GM23248 (cell line): ENCODE measurements around the gene BCL2L13. TPM values are rescaled to one million over a fixed set of nuclear protein-coding genes. Genes with fewer than 3 reads are reported as not detected.

Source experiments
- DNase-seq: peaks from one replicate; pipeline ENCODE4 v3.0.0-alpha.2; 2015
- H2AFZ ChIP-seq: fragments of 200-600 bp; sonication (generic); 2 replicates; pipeline ENCODE4 v1.6.1; 2016; ENCODE audit warnings: antibody characterized with exemption
- H3F3A ChIP-seq: fragments of 200-600 bp; sonication (generic); 2 replicates; pipeline ENCODE4 v1.6.1; 2016; ENCODE audit warnings: mild to moderate bottlenecking, antibody characterized with exemption, mixed run types; ENCODE audit not compliant: insufficient read depth
- H3K27ac ChIP-seq: fragments of 200-600 bp; sonication (generic); 2 replicates; pipeline ENCODE4 v1.5.1; 2016; ENCODE audit warnings: mild to moderate bottlenecking
- H3K27me3 ChIP-seq: fragments of 200-600 bp; sonication (generic); replicated peaks from 2 replicates; pipeline ENCODE4 v1.6.1; 2016; ENCODE audit warnings: mild to moderate bottlenecking; ENCODE audit not compliant: insufficient read depth
- H3K36me3 ChIP-seq: fragments of 200-600 bp; sonication (generic); 2 replicates; pipeline ENCODE4 v1.6.1; 2016; ENCODE audit warnings: low read depth, mild to moderate bottlenecking
- H3K4me1 ChIP-seq: fragments of 200-600 bp; sonication (generic); 2 replicates; pipeline ENCODE4 v1.6.1; 2016; ENCODE audit warnings: mild to moderate bottlenecking; ENCODE audit not compliant: insufficient read depth
- H3K4me2 ChIP-seq: fragments of 200-600 bp; sonication (generic); one replicate; pipeline ENCODE4 v1.6.1; 2016; ENCODE audit warnings: mild to moderate bottlenecking; ENCODE audit not compliant: unreplicated experiment
- H3K4me3 ChIP-seq: fragments of 200-600 bp; sonication (generic); 2 replicates; pipeline ENCODE4 v1.5.1; 2016; ENCODE audit warnings: mild to moderate bottlenecking
- H3K79me2 ChIP-seq: fragments of 200-600 bp; sonication (generic); 2 replicates; pipeline ENCODE4 v1.6.1; 2016; ENCODE audit warnings: mild to moderate bottlenecking; ENCODE audit not compliant: insufficient read depth
- H3K9ac ChIP-seq: fragments of 200-600 bp; sonication (generic); 2 replicates; pipeline ENCODE4 v1.6.1; 2016; ENCODE audit warnings: mild to moderate bottlenecking
- H3K9me2 ChIP-seq: fragments of 200-600 bp; sonication (generic); 2 replicates; pipeline ENCODE4 v1.6.1; 2016; ENCODE audit warnings: mixed run types, mild to moderate bottlenecking, moderate library complexity; ENCODE audit not compliant: insufficient read depth
- H3K9me3 ChIP-seq: fragments of 200-600 bp; sonication (generic); one replicate; pipeline ENCODE4 v1.6.1; 2017; ENCODE audit warnings: low read depth
- H4K20me1 ChIP-seq: fragments of 200-600 bp; sonication (generic); 2 replicates; pipeline ENCODE4 v1.6.0; 2016; ENCODE audit not compliant: insufficient read depth
- EZH2 ChIP-seq: fragments of 200-600 bp; sonication (generic); IDR thresholded peaks from 2 replicates; pipeline ENCODE4 v1.6.1; 2018; ENCODE audit warnings: antibody characterized with exemption, mild to moderate bottlenecking; ENCODE audit not compliant: insufficient read depth, poor library complexity, severe bottlenecking
- EZH2phosphoT487 ChIP-seq: fragments of 200-600 bp; sonication (generic); IDR thresholded peaks from 2 replicates; pipeline ENCODE4 v1.6.1; 2018; ENCODE audit warnings: antibody characterized with exemption, moderate library complexity, mild to moderate bottlenecking, low read depth; ENCODE audit not compliant: insufficient read depth
- WGBS, 2 experiments: methylation state at CpG; one replicate each; pipeline ENCODE4 v1.1.6; 2015 to 2017; ENCODE audit warnings: low lambda C conversion rate in 2 of 2, low coverage in 1 of 2; ENCODE audit errors: missing lambda C conversion rate in 2 of 2; 5-methylcytosine and 5-hydroxymethylcytosine counted together
- in situ Hi-C: fragments of 300-500 bp; cut with MboI; formaldehyde crosslinking; loops from 2 replicates; pipeline ENCODE4 v1.15.0; 2020
- polyA plus RNA-seq: library from polyadenylated mRNA; unstranded; fragments of >200 nt; fragmentation: Nextera tagmentation; extraction: Ambion mirVana; gene quantifications from 2 replicates; pipeline ENCODE4 v1.2.1, GENCODE V29; 2016
- total RNA-seq: library from RNA; depleted of rRNA; stranded (reverse); fragments of >200 nt; shearing (Covaris generic); gene quantifications from 2 replicates; pipeline ENCODE4 v1.2.3, GENCODE V29; 2014

The BCL2L13 gene
- total and polyA plus RNA-seq, 2 experiments from 2014 or later: 44.9 to 71.9 TPM

DNA sequence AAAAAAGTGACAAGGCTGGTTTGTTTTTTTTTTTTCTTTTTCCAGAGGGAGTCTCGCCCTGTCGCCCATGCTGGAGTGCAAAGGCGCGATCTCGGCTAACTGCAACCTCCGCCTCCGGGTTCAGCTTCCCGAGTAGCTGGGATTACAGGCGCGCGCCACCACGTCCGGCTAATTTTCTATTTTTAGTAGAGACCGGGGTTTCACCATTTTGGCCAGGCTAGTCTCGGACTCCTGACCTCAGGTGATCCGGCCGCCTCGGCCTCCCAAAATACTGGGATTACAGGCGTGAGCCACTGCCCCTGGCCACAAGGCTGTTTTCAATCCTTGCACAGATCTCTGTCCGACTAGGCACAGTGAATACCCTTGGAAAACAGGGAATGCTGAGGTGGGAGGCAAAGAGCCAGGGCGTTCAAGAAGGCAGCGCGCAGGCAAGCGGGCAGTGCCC is 10.6 kb upstream of the BCL2L13 start:
- peak; percentile 31 for DNase-seq
- peak overlapping the region; percentile 98 for H3K9ac ChIP-seq
- H3K4me2 ChIP-seq: peak overlapping the region; percentile 93
- H3K27ac ChIP-seq: peak overlapping the region; percentile 91
- H3K4me1 ChIP-seq: peaks cover 13% of the 10 kb centered on the region
- no peaks in the 10 kb centered on the region for H3K9me2 ChIP-seq
- WGBS, 2 experiments: 24 to 26% methylated on average over 24 of the region's 24 CpGs
- H3K4me3 ChIP-seq: peak overlapping the region; percentile 96
- H3K9me3 ChIP-seq: no peaks in the 10 kb centered on the region
- H3K27me3 ChIP-seq: no peaks in the 10 kb centered on the region
- H3K79me2 ChIP-seq: peaks cover 65% of the 10 kb centered on the region
- H3F3A ChIP-seq: peaks cover 11% of the 10 kb centered on the region
- peak overlapping the region; percentile 89 for H2AFZ ChIP-seq
- no peak for TF ChIP-seq EZH2
- no peak for TF ChIP-seq EZH2phosphoT487
- no peaks in the 10 kb centered on the region; the same call in 1 of the 2 replicates for H3K36me3 ChIP-seq
- in situ Hi-C loops: no loop called here
- H4K20me1 ChIP-seq: 0 out of 2 replicates have a peak, but pooled peaks cover 3% of the 10 kb centered on the region

DNA sequence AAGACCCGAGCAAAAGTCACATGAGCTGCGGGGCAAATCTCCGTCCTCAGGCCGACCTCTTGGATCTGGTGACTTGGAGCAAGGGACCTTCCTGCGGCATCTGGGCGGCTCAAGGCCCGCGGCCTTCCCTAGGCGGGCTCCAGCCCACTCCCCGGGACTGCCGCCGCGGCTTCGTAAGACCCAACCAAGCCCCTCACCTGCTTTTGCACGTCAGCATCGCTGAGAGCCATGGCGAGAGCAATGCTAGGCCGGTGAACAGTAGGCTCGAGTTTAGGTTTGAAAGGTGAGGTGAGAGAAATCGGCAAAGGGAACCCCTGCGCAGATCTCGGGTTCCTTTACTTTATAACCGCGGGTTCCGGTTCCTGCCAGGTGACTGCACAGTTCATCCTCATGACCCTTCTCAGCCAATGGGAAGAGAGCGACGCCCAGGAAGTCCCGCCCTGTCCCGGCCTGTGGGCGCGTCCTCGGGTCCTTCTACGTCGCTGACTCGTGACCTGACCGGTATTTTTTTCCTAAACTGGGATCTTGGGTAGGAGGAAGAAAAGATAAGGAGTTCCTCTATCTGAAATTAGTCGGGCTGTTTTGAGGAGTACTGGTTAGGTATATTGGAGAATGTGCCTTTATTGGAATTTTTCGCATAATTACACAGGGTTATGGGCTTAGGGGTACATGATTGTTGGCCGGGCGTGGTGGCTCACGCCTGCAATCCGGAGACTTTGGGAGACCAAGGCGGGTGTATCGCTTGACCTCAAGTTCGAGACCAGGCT is 10.0 kb upstream of the BCL2L13 start, which contains the start of gene ATP6V1E1:
ATP6V1E1 (minus strand) TSS at position 344 of the 767 bp plus-strand sequence; CDS start at position 230, 114 bp downstream.
- 1 to 3% methylated on average over 44 to 45 of the region's 45 CpGs for WGBS, 2 experiments
- H2AFZ ChIP-seq: peak within 1 kb of the TSS; percentile 89
- H3K79me2 ChIP-seq: peaks cover 59% of the 10 kb centered on the region
- peak within 1 kb of the TSS; percentile 91 for H3K27ac ChIP-seq
- peak within 1 kb of the TSS; percentile 98 for H3K9ac ChIP-seq
- 0 out of 2 replicates have a peak, but pooled peaks cover 3% of the 10 kb centered on the region for H4K20me1 ChIP-seq
- H3K4me1 ChIP-seq: peaks cover 19% of the 10 kb centered on the region
- peak within 1 kb of the TSS; percentile 93 for H3K4me2 ChIP-seq
- peaks cover 17% of the 10 kb centered on the region for H3F3A ChIP-seq
- no peaks in the 10 kb centered on the region; the same call in 1 of the 2 replicates for H3K36me3 ChIP-seq
- H3K4me3 ChIP-seq: peak within 1 kb of the TSS; percentile 96
- no peaks in the 10 kb centered on the region for H3K27me3 ChIP-seq
- in situ Hi-C loops: no loop called here
- H3K9me3 ChIP-seq: no peaks in the 10 kb centered on the region
- TF ChIP-seq EZH2 (no peak), EZH2phosphoT487 (no peak)
- no peaks in the 10 kb centered on the region for H3K9me2 ChIP-seq
- DNase-seq: peak; percentile 99

DNA sequence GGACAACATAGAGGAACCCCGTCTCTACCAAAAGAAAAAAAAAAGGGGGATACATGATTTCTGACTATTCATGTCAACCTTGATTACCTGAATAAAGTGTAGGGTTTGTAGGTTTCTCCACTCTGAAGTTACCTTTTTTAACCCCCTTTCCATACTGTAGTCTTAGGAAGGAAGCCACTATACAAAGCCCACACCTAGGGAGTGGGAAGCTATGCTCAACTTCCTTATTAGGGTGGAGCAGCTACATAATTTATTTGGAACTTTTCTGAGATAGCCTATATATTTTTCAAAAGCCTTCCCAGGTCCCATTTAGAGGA is 9.4 kb upstream of the BCL2L13 start:
- WGBS, 2 experiments: 0% methylated on average over 1 of the region's 1 CpG
- peak; percentile 10 for DNase-seq
- no peaks in the 10 kb centered on the region for H3K27me3 ChIP-seq

DNA sequence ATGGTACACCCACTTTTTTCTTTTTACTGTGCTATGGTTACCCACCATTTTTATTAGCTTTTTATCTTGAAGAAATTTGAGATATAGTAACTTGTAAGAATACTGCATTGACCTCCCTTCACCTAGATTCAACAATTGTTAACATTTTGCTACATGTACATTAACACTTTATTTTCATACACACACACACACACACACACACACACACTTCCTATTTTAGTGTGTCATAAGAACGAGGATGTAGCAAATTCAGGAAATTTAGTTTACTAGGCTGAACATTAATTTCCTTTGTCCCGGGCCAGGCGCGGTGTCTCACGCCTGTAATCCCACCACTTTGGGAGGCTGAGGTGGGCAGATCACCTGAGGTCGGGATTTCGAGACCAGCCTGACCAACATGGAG is 8.9 kb upstream of the BCL2L13 start:
- Histone ChIP-seq H3K27me3 (no peaks in the 10 kb centered on the region), H3K4me3 (peak overlapping the region; percentile 96), H3K9me3 (no peaks in the 10 kb centered on the region), H3K79me2 (peaks cover 48% of the 10 kb centered on the region), H2AFZ (peak overlapping the region; percentile 89; the same call in 1 of the 2 replicates), H3K36me3 (no peaks in the 10 kb centered on the region), H4K20me1 (0 out of 2 replicates have a peak, but pooled peaks cover 3% of the 10 kb centered on the region), H3K4me2 (peak overlapping the region; percentile 79), H3F3A (peaks cover 20% of the 10 kb centered on the region), H3K27ac (no peak overlapping the region), H3K9ac (peak overlapping the region; percentile 98; the same call in 1 of the 2 replicates), H3K4me1 (peaks cover 26% of the 10 kb centered on the region), H3K9me2 (no peaks in the 10 kb centered on the region)
- no peak for DNase-seq
- in situ Hi-C loops: no loop called here
- WGBS, 2 experiments: 97 to 99% methylated on average over 7 of the region's 7 CpGs
- TF ChIP-seq EZH2phosphoT487 (no peak), EZH2 (no peak)

More for the DNA sequence above, 9.4 kb upstream of the BCL2L13 start:
- peak overlapping the region; percentile 79 for H3K4me2 ChIP-seq
- H3K79me2 ChIP-seq: peaks cover 53% of the 10 kb centered on the region
- in situ Hi-C loops: no loop called here
- no peaks in the 10 kb centered on the region for H3K36me3 ChIP-seq
- H3K4me3 ChIP-seq: peak overlapping the region; percentile 96
- no peak for TF ChIP-seq EZH2
- no peak for TF ChIP-seq EZH2phosphoT487
- no peaks in the 10 kb centered on the region for H3K9me2 ChIP-seq
- H2AFZ ChIP-seq: peak overlapping the region; percentile 89
- 0 out of 2 replicates have a peak, but pooled peaks cover 3% of the 10 kb centered on the region for H4K20me1 ChIP-seq
- peak overlapping the region; percentile 98 for H3K9ac ChIP-seq
- H3K9me3 ChIP-seq: no peaks in the 10 kb centered on the region
- H3K4me1 ChIP-seq: peaks cover 21% of the 10 kb centered on the region
- peak overlapping the region; percentile 91 for H3K27ac ChIP-seq
- H3F3A ChIP-seq: peaks cover 20% of the 10 kb centered on the region
